Ectodermal cell (in vitro differentiated cells): Measurements from ENCODE around the gene CYBA.

Experiments
- H3K27ac ChIP-seq: 2 replicates; pipeline ENCODE4 v1.7.0; 2013; ENCODE audit warnings: mild to moderate bottlenecking, low read depth, low read length; ENCODE audit not compliant: insufficient read depth, poor library complexity, severe bottlenecking
- H3K27me3 ChIP-seq: 2 replicates; pipeline ENCODE4 v1.7.0; 2013; ENCODE audit warnings: mild to moderate bottlenecking, low read length; ENCODE audit not compliant: insufficient read depth, control insufficient read depth, poor library complexity, severe bottlenecking
- H3K36me3 ChIP-seq: one replicate; pipeline ENCODE4 v1.7.0; 2013; ENCODE audit warnings: low read length; ENCODE audit not compliant: control insufficient read depth, insufficient read depth
- H3K4me1 ChIP-seq: one replicate; pipeline ENCODE4 v1.7.0; 2013; ENCODE audit warnings: low read length; ENCODE audit not compliant: control insufficient read depth, insufficient read depth
- H3K4me3 ChIP-seq: 2 replicates; pipeline ENCODE4 v1.7.0; 2013; ENCODE audit warnings: low read depth, low read length, control low read depth; ENCODE audit not compliant: insufficient read depth
- H3K9me3 ChIP-seq: 2 replicates; pipeline ENCODE4 v1.7.0; 2013; ENCODE audit warnings: mild to moderate bottlenecking, low read length, moderate library complexity; ENCODE audit not compliant: control insufficient read depth
- whole genome bisulfite sequencing, 2 experiments: methylation state at CpG; one replicate each; pipeline ENCODE4 v1.1.7; 2013; ENCODE audit warnings: missing lambda C conversion rate in 2 of 2; 5-methylcytosine and 5-hydroxymethylcytosine counted together

Gene CYBA

GRCh38 chr16:88619859-88620815, 30.7 kb downstream of the CYBA start:
- Histone ChIP-seq H3K9me3 (no peaks in the 10 kb centered on the region), H3K36me3 (peaks cover 26% of the 10 kb centered on the region), H3K27me3 (no peaks in the 10 kb centered on the region), H3K4me3 (no peak overlapping the region), H3K27ac (no peak overlapping the region), H3K4me1 (no peaks in the 10 kb centered on the region)
- WGBS, 2 experiments = 98% methylated on average over 14 of the region's 14 CpGs

- WGBS, 2 experiments = 95 to 96% methylated on average over 19 of the region's 19 CpGs
- peaks cover 20% of the 10 kb centered on the region for H3K36me3 ChIP-seq
- no peaks in the 10 kb centered on the region for H3K27me3 ChIP-seq
- no peak overlapping the region for H3K4me3 ChIP-seq
- no peaks in the 10 kb centered on the region for H3K4me1 ChIP-seq
- H3K9me3 ChIP-seq = no peaks in the 10 kb centered on the region
- H3K27ac ChIP-seq = no peak overlapping the region
These were observed 31.7 kb downstream of the CYBA start for GRCh38 chr16:88618956-88619667.

GRCh38 chr16:88618182-88618955, 32.5 kb downstream of the CYBA start:
- Histone ChIP-seq H3K4me3 (no peak overlapping the region), H3K9me3 (no peaks in the 10 kb centered on the region), H3K27ac (no peak overlapping the region), H3K36me3 (peaks cover 12% of the 10 kb centered on the region), H3K4me1 (no peaks in the 10 kb centered on the region), H3K27me3 (no peaks in the 10 kb centered on the region)
- 89 to 91% methylated on average over 20 of the region's 20 CpGs for WGBS, 2 experiments

DNA sequence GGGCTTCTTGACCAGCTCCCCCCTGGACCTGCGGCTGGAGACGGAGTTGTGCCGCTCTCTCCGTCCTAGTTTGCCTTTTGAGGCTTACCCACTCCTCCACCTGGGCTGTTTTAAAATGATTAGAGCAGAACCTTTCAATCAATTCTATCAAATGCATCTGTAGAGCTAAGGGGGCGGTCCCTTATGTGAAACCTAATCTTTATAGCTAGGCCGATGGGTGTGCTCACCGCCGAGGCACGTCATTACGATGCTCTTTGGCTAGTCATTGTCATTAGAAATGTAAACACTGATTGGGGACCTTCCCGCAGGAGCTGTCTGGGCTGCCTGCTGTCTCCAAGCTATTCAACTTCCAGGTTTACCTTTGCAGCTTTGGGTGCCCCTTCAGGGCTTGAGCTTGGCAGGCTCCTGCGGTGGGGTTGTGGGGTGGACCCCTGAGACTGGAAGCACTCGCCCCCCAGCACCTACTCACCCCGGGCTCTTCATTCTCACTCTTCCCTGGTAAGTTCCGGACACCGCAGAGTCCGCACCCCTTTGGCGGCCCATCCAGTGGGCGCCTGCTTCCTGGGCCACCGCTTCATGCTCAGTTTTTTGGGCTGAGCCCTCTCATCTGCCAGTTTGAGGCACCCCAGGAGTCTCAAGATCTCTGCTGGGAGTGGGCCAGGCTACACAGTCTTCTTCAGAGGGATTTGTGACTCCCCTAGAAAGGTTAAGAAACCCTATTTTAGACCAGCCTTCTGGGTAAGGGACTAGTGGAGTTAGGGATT, 33.4 kb downstream of the CYBA start:
- H3K27ac ChIP-seq = no peak overlapping the region
- no peak overlapping the region for H3K4me3 ChIP-seq
- H3K36me3 ChIP-seq = peaks cover 4% of the 10 kb centered on the region
- H3K27me3 ChIP-seq = no peaks in the 10 kb centered on the region
- WGBS, 2 experiments = 89 to 92% methylated on average over 20 of the region's 20 CpGs
- no peaks in the 10 kb centered on the region for H3K4me1 ChIP-seq
- H3K9me3 ChIP-seq = no peaks in the 10 kb centered on the region

DNA sequence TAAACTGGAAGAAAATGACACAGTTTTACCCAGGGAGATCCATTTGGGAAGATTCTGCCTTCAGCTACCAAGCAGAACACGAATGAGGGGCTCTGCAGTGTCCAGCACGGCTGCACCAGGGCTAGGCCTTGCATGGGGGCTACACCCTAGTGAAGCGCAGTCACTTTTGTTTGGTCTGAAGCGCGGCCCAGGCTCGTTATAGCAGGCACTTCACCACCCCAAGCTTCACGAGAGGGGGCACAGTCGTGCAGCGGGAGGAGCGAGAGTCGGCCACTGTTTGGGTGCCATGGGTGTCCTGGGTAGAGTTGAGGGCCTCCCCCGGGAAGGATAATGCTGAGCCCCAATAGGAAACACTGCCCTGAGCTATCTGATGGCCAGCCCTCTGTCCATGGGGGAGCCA, 34.1 kb downstream of the CYBA start:
- no peaks in the 10 kb centered on the region for H3K4me1 ChIP-seq
- H3K36me3 ChIP-seq = peaks cover 5% of the 10 kb centered on the region
- no peaks in the 10 kb centered on the region for H3K9me3 ChIP-seq
- H3K27ac ChIP-seq = no peak overlapping the region
- no peaks in the 10 kb centered on the region for H3K27me3 ChIP-seq
- H3K4me3 ChIP-seq = no peak overlapping the region
- WGBS, 2 experiments = 94 to 96% methylated on average over 12 of the region's 12 CpGs

DNA sequence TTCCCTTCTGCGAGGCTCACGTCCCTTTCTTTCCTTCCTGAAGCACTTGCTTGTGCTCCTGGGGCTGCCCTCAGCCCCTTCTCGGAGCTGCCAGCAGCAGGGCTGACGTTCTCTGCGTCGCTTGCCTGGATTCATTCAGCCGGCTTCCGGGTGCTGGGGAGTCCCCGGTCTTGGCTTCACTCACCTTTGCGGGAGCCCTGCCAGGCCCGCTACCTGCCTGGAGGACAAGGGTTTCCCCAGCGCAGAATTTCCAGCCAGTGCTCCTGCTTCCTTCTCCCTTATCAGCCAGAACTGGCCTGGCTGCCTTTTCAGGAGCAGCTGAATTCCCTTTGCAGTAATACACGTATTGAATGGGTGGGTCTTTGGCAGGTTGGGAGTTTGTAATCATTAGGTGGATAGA, 34.5 kb downstream of the CYBA start:
- Histone ChIP-seq H3K36me3 (peaks cover 7% of the 10 kb centered on the region), H3K4me3 (no peak overlapping the region), H3K4me1 (no peaks in the 10 kb centered on the region), H3K27me3 (no peaks in the 10 kb centered on the region), H3K27ac (no peak overlapping the region), H3K9me3 (no peaks in the 10 kb centered on the region)
- 95% methylated on average over 13 of the region's 13 CpGs for WGBS, 2 experiments

DNA sequence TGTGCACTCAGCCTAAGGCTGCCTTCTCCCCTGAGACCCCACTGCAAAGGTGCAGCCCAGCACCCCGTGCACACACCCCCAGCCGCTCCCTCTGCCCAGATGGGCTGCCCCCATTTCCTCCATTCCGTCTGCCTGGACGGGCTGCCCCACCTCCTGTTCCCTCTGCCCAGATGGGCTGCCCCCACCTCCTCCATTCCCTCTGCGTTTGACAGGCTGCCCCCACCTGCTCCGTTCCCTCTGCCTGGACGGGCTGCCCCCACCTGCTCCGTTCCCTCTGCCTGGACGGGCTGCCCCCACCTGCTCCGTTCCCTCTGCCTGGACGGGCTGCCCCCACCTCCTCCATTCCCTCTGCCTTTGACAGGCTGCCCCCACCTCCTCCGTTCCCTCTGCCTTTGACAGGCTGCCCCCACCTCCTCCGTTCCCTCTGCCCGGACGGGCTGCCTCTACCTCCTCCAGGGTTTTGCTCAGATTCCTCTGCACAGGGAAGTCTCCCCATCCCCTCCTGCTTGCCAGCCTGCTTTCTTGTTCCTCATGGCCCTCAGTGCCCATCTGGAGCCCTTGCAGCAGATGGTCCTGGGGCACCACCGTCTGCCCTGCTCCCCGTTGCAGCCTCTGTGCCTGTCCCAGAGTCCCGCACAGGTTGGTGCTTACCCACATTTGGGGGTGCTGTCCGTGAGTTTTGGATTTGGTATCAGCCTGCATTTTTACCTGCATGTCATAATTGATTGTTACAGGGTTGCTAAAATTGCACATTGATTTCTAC, 35.9 kb downstream of the CYBA start:
- 90 to 94% methylated on average over 19 of the region's 19 CpGs for WGBS, 2 experiments
- Histone ChIP-seq H3K4me1 (no peaks in the 10 kb centered on the region), H3K27ac (no peak overlapping the region), H3K9me3 (no peaks in the 10 kb centered on the region), H3K4me3 (no peak overlapping the region), H3K36me3 (peaks cover 7% of the 10 kb centered on the region), H3K27me3 (no peaks in the 10 kb centered on the region)

DNA sequence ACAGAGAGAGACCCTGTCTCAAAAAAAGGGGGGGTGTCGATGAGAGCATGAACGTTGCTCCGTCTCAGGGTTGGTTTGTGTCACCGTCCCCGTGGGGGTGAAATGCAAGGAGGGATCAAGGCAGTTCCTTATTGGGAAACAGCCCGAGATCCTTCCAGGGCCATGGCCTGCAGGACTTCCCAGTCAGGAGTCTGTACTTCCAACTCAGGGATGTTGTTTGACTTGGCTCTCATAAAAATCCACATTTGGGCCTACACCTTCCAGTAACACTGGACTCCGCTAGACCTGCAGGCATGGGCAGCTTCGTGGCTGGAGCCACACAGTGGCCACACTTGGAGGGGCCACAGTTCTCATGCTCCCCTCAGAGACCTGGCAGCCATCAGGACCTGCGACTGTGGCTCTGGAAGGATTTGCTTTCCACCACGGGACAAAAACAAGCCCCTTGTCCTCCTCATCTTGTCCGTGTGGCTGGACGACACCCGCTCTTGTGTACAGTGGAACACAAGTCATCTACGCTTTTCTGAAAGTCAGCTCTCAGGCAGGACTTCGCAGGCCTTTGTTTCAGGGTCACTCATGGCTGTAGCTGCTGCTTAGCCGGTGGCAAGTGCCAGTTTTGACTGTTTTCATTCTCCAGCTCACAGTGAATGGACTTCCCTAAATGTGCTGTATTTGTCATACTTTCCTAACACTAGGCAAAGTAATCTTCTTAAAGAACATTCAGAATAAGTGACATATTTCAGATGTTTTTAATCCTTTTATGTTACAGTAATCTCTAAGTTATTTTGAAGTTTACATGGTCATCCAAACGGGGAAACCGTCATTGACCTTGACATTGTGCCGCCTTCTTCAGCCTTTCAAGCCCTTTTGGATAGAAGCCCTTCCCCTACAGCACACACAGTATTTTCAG, 36.7 kb downstream of the CYBA start:
- 95% methylated on average over 19 of the region's 19 CpGs for WGBS, 2 experiments
- Histone ChIP-seq H3K36me3 (peaks cover 7% of the 10 kb centered on the region), H3K4me3 (no peak overlapping the region)

More for the DNA sequence above, 36.7 kb downstream of the CYBA start:
- Histone ChIP-seq H3K27ac (no peak overlapping the region), H3K9me3 (no peaks in the 10 kb centered on the region), H3K27me3 (no peaks in the 10 kb centered on the region), H3K4me1 (no peaks in the 10 kb centered on the region)
